Endothelial cell (in vitro differentiated cells): Measurements from ENCODE around the gene ARHGEF17. TPM values are rescaled to one million over a fixed set of nuclear protein-coding genes. Genes with fewer than 3 reads are reported as not detected.

ENCODE experiments used
- DNase-seq: peaks from one replicate; pipeline ENCODE4 v3.0.0; 2021; ENCODE audit warnings: low spot score
- H3K27ac Mint-ChIP-seq: one replicate; pipeline ENCODE4 v1.8.0; 2021; ENCODE audit warnings: mixed read lengths, inconsistent platforms; ENCODE audit not compliant: unreplicated experiment
- H3K27me3 Mint-ChIP-seq: one replicate; pipeline ENCODE4 v1.8.0; 2021; ENCODE audit warnings: mild to moderate bottlenecking, moderate library complexity, mixed read lengths, inconsistent platforms; ENCODE audit not compliant: unreplicated experiment
- H3K36me3 Mint-ChIP-seq: one replicate; pipeline ENCODE4 v1.8.0; 2021; ENCODE audit warnings: mild to moderate bottlenecking, low read depth, mixed read lengths, inconsistent platforms; ENCODE audit not compliant: unreplicated experiment
- H3K4me1 Mint-ChIP-seq: one replicate; pipeline ENCODE4 v1.8.0; 2021; ENCODE audit warnings: mild to moderate bottlenecking, mixed read lengths, inconsistent platforms; ENCODE audit not compliant: unreplicated experiment
- H3K4me3 Mint-ChIP-seq: one replicate; pipeline ENCODE4 v1.8.0; 2021; ENCODE audit warnings: mild to moderate bottlenecking, mixed read lengths, inconsistent platforms; ENCODE audit not compliant: unreplicated experiment
- H3K9me3 Mint-ChIP-seq: one replicate; pipeline ENCODE4 v1.8.0; 2021; ENCODE audit warnings: mixed read lengths, inconsistent platforms; ENCODE audit not compliant: unreplicated experiment
- CTCF ChIP-seq: fragments of 200-600 bp; sonication (generic); IDR thresholded peaks from one replicate; pipeline ENCODE4 v1.5.0; 2021; ENCODE audit warnings: antibody characterized with exemption; ENCODE audit not compliant: unreplicated experiment
- total RNA-seq: library from RNA; stranded (reverse); fragmentation: NEBNext Ultra II Directional; extraction: Animal tissue kit (Norgen Biotek cat#: 25700); gene quantifications from one replicate; pipeline ENCODE4 v1.2.1, GENCODE V29; 2021; ENCODE audit not compliant: unreplicated experiment

Gene ARHGEF17
- total RNA-seq, 1 donor from 2014 or later, result 93.3 TPM

DNA sequence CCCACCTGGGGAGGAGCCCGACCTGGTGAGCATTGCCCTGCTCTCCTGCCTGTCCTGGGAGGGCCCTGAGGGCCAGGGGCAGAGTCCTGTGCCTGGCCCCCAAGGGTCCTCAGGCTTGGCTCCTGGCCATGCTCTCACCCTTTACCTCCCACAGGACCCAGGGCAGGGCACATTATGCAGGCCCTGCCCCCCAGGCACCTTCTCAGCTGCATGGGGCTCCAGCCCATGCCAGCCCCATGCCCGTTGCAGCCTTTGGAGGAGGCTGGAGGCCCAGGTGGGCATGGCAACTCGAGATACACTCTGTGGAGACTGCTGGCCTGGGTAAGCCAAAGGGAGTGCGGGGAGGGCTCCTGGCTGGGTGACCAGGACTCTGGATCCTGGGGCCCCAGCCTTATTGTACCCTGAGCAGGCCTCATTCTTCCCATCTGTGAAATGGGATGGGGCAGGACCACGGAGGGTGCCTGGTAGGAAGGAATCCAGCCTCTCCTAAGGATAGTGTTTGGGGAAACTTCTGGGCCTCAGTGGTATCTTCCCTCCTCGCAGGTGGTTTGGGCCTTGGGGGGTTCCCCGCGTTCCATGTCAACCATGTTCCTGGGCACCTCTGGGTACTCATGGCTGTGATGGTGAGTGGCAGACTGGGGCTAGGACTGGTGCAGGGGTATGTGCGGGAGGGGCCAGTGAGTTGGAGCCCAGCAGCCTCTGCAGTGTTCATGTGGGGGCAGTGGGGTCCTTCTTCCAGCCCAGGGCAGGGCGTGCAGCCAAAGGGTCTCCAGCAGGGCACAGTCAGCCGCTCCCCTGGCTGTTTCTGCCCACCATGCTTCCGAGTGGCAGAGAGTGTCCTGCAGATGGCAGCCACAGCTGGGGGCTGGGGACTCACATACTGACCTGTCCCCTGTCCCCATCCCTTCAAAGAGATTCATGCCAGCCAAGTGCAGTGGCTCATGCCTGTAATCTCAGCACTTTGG is 82.8 kb downstream of the ARHGEF17 start:
- no peak for TF ChIP-seq CTCF
- H3K4me1 Mint-ChIP-seq, result peaks cover 31% of the 10 kb centered on the region
- H3K27ac Mint-ChIP-seq, result no peak overlapping the region
- H3K4me3 Mint-ChIP-seq, result no peak overlapping the region
- no peaks in the 10 kb centered on the region for H3K9me3 Mint-ChIP-seq
- no peaks in the 10 kb centered on the region for H3K36me3 Mint-ChIP-seq
- H3K27me3 Mint-ChIP-seq, result peaks cover 19% of the 10 kb centered on the region
- no peak for DNase-seq

GRCh38 chr11:73391665-73392064 is 83.6 kb downstream of the ARHGEF17 start:
- Mint-ChIP-seq H3K9me3 (no peaks in the 10 kb centered on the region), H3K27ac (no peak overlapping the region), H3K4me1 (peaks cover 30% of the 10 kb centered on the region), H3K4me3 (no peak overlapping the region), H3K36me3 (no peaks in the 10 kb centered on the region), H3K27me3 (peaks cover 21% of the 10 kb centered on the region)
- TF ChIP-seq CTCF, result no peak
- DNase-seq, result no peak

GRCh38 chr11:73392108-73393010 is 84.3 kb downstream of the ARHGEF17 start:
- Mint-ChIP-seq H3K9me3 (no peaks in the 10 kb centered on the region), H3K27me3 (peaks cover 21% of the 10 kb centered on the region), H3K27ac (peak overlapping the region; percentile 82), H3K4me3 (no peak overlapping the region), H3K4me1 (peaks cover 23% of the 10 kb centered on the region), H3K36me3 (peaks cover 5% of the 10 kb centered on the region)
- no peak for TF ChIP-seq CTCF
- DNase-seq, result no peak

GRCh38 chr11:73393011-73393380 is 84.9 kb downstream of the ARHGEF17 start:
- Mint-ChIP-seq H3K9me3 (no peaks in the 10 kb centered on the region), H3K4me3 (no peak overlapping the region), H3K36me3 (peaks cover 7% of the 10 kb centered on the region), H3K27ac (peak overlapping the region; percentile 82), H3K27me3 (peaks cover 24% of the 10 kb centered on the region), H3K4me1 (peaks cover 19% of the 10 kb centered on the region)
- TF ChIP-seq CTCF, result no peak
- no peak for DNase-seq
